NB4 (cell line): ENCODE measurements around the gene UGT2B7.

Experiments used
- CTCF ChIP-seq: IDR thresholded peaks from one replicate; pipeline ENCODE4 v1.5.1; 2012; ENCODE audit warnings: low read depth, low read length
- POLR2A ChIP-seq: IDR thresholded peaks from 2 replicates; pipeline ENCODE4 v1.6.1; 2011; ENCODE audit warnings: mild to moderate bottlenecking; ENCODE audit not compliant: insufficient read length; ENCODE audit errors: extremely low read depth

GRCh38 chr4:69095301-69095731 lies 958 bp upstream of the UGT2B7 start:
- TF ChIP-seq POLR2A (no peak), CTCF (no peak)
